Endothelial cell of umbilical vein (primary cell): ENCODE results near the gene NBPF19. TPM values are rescaled to one million over a fixed set of nuclear protein-coding genes. Genes with fewer than 3 reads are reported as not detected.
"Not testable (repeated sequence)": the region's sequence is repeated elsewhere in the genome, so short reads cannot be mapped to it uniquely, and the experiment has no call there.

Source experiments
- Bru-seq: library from RNA; stranded (reverse); fragments of 400-500 nt; gene quantifications from one replicate; lab custom pipeline; 2021; lab: Mats Ljungman, UMichigan
- BruChase-seq, 2 experiments: library from RNA; stranded (reverse); fragments of 400-500 nt; gene quantifications; one replicate each; lab custom pipeline; 2021; lab: Mats Ljungman, UMichigan
- BruUV-seq: library from RNA; stranded (reverse); fragments of 400-500 nt; replicated peaks from 2 replicates; lab custom pipeline; 2021; lab: Mats Ljungman, UMichigan
- CTCF ChIA-PET: fragments of 300-600, 350-600 bp; sonication (Branson Sonifier 250); formaldehyde crosslinking; loops from one replicate; lab custom pipeline; 2021; ENCODE audit warnings: antibody characterized with exemption, inconsistent platforms; lab: Charles Lee
- POLR2A ChIA-PET: fragments of 300-600, 350-600 bp; sonication (Branson Sonifier 250); formaldehyde crosslinking; loops from one replicate; lab custom pipeline; 2021; ENCODE audit warnings: antibody characterized with exemption, inconsistent platforms; lab: Charles Lee
- DNase-seq: peaks from one replicate; pipeline ENCODE4 v3.0.0-alpha.2; 2011; ENCODE audit warnings: low read depth, low spot score
- FAIRE-seq: peaks from 2 replicates; lab custom pipeline; 2011; peaks lifted over from hg19 to GRCh38; lab: Jason Lieb, UNC
- H2AFZ ChIP-seq: 2 replicates; pipeline ENCODE4 v1.6.0; 2012; ENCODE audit warnings: low read depth, low read length, control low read depth, inconsistent platforms
- H3K27ac ChIP-seq: 2 replicates; pipeline ENCODE4 v1.5.1; 2011; ENCODE audit warnings: low read depth, mild to moderate bottlenecking, control low read depth, low read length, moderate library complexity; ENCODE audit not compliant: insufficient read depth
- H3K27me3 ChIP-seq, 2 experiments: 2 replicates each; pipeline versions ENCODE4 v1.6.0 to v1.6.1; 2011; ENCODE audit warnings: low read length in 2 of 2, mixed read lengths in 1 of 2; ENCODE audit not compliant: control insufficient read depth in 2 of 2, insufficient read depth in 2 of 2
- H3K36me3 ChIP-seq, 2 experiments: 2 replicates in 1 of 2; 3 replicates in 1 of 2; pipeline ENCODE4 v1.5.1; 2011; ENCODE audit warnings: low read length in 2 of 2, mild to moderate bottlenecking in 1 of 2, moderate library complexity in 1 of 2; ENCODE audit not compliant: control insufficient read depth in 2 of 2, insufficient read depth in 2 of 2; ENCODE audit errors: extremely low read depth in 1 of 2
- H3K4me1 ChIP-seq: 3 replicates; pipeline ENCODE4 v1.5.1; 2011; ENCODE audit warnings: mild to moderate bottlenecking, low read length; ENCODE audit not compliant: control insufficient read depth, insufficient read depth; ENCODE audit errors: extremely low read depth
- H3K4me2 ChIP-seq: 2 replicates; pipeline ENCODE4 v1.6.1; 2011; ENCODE audit warnings: low read length, control low read depth, mixed read lengths; ENCODE audit not compliant: insufficient read depth
- H3K4me3 ChIP-seq, 3 experiments: fragments of 200-600 bp in 1 of 3; sonication (generic), shearing (Covaris generic) in 1 of 3; replicated peaks in 1 of 3; 2 replicates each; pipeline ENCODE4 v1.5.1; 2011 to 2016; ENCODE audit warnings: control low read depth in 3 of 3, low read length in 3 of 3, mild to moderate bottlenecking in 2 of 3, inconsistent platforms in 1 of 3, low read depth in 1 of 3, moderate library complexity in 1 of 3; ENCODE audit not compliant: insufficient read depth in 1 of 3
- H3K79me2 ChIP-seq: 2 replicates; pipeline ENCODE4 v1.6.0; 2012; ENCODE audit warnings: low read length, inconsistent platforms; ENCODE audit not compliant: control insufficient read depth, insufficient read depth
- H3K9ac ChIP-seq: replicated peaks from 2 replicates; pipeline ENCODE3; 2011; ENCODE audit warnings: low read length, control low read depth; ENCODE audit not compliant: insufficient read depth; ENCODE audit errors: extremely low read depth
- H3K9me1 ChIP-seq: replicated peaks from 3 replicates; pipeline ENCODE4 v1.6.0; 2011; ENCODE audit warnings: mild to moderate bottlenecking, low read length; ENCODE audit not compliant: control insufficient read depth, insufficient read depth; ENCODE audit errors: extremely low read depth
- H3K9me3 ChIP-seq: replicated peaks from 2 replicates; pipeline ENCODE4 v1.5.1; 2012; ENCODE audit warnings: low read length, inconsistent platforms; ENCODE audit not compliant: control insufficient read depth, insufficient read depth
- H4K20me1 ChIP-seq: replicated peaks from 2 replicates; pipeline ENCODE3; 2011; ENCODE audit warnings: mild to moderate bottlenecking, low read length; ENCODE audit not compliant: control insufficient read depth, insufficient read depth; ENCODE audit errors: extremely low read depth
- dilution Hi-C: fragments of 300-500 bp; cut with MboI; formaldehyde crosslinking; loops from one replicate; pipeline ENCODE4 v1.15.0; 2019; ENCODE audit warnings: low sequenced_read_pairs; ENCODE audit not compliant: extremely low pct_ligation_motif_present
- intact Hi-C: fragments of 100-400 bp; cut with micrococcal nuclease; formaldehyde crosslinking; loops from one replicate; pipeline ENCODE4 v1.10.0; 2022
- long read RNA-seq: library from polyadenylated mRNA; stranded (forward); transcript quantifications from one replicate; pipeline ENCODE4 v2.0.0, GENCODE V29; 2021
- polyA minus RNA-seq, 3 experiments: library from RNA; depleted of rRNA, polyadenylated mRNA; stranded (reverse); fragments of >200 nt; gene quantifications; 1 replicate in 1 of 3; 2 replicates in 2 of 3; pipeline ENCODE4 v1.2.3, GENCODE V29; 2011
- polyA plus RNA-seq, 4 experiments: library from polyadenylated mRNA; depleted of rRNA in 3 of 4; stranded (reverse) in 3 of 4; unstranded in 1 of 4; fragments of >200 nt; gene quantifications; 2 replicates each; pipeline versions ENCODE4 v1.2.1 to v1.2.3, GENCODE V29; 2011 to 2012; ENCODE audit warnings: missing spikeins in 1 of 4
- total RNA-seq: library from RNA; stranded (reverse); gene quantifications from 2 replicates; pipeline ENCODE4 v1.2.3, GENCODE V29; 2021

The NBPF19 gene, protein sequence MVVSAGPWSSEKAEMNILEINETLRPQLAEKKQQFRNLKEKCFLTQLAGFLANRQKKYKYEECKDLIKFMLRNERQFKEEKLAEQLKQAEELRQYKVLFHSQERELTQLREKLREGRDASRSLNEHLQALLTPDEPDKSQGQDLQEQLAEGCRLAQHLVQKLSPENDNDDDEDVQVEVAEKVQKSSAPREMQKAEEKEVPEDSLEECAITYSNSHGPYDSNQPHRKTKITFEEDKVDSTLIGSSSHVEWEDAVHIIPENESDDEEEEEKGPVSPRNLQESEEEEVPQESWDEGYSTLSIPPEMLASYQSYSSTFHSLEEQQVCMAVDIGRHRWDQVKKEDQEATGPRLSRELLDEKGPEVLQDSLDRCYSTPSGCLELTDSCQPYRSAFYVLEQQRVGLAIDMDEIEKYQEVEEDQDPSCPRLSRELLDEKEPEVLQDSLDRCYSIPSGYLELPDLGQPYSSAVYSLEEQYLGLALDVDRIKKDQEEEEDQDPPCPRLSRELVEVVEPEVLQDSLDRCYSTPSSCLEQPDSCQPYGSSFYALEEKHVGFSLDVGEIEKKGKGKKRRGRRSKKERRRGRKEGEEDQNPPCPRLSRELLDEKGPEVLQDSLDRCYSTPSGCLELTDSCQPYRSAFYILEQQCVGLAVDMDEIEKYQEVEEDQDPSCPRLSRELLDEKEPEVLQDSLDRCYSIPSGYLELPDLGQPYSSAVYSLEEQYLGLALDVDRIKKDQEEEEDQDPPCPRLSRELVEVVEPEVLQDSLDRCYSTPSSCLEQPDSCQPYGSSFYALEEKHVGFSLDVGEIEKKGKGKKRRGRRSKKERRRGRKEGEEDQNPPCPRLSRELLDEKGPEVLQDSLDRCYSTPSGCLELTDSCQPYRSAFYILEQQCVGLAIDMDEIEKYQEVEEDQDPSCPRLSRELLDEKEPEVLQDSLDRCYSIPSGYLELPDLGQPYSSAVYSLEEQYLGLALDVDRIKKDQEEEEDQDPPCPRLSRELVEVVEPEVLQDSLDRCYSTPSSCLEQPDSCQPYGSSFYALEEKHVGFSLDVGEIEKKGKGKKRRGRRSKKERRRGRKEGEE (N-terminal part only)
- total RNA-seq (4.7 and 7.7 TPM in 2 replicates), polyA plus RNA-seq (3.0 TPM in 2 replicates), polyA minus RNA-seq (7.5 and 10.1 TPM in 2 replicates), Bru-seq, nascent RNA (percentile 48 among the genes with signal in this experiment), BruChase-seq, experiment 1, labeled RNA remaining after a 6-hour chase (percentile 30 among the genes with signal in this experiment), BruChase-seq, experiment 2, labeled RNA remaining after a 2-hour chase (percentile 40 among the genes with signal in this experiment)
- 1.7 and 2.2 TPM in 2 replicates for polyA plus RNA-seq (2011; cell fraction: cytosol; rRNA removed)
- 11.9 and 13.5 TPM in 2 replicates for polyA plus RNA-seq (2011; cell fraction: nucleus; rRNA removed)
- polyA plus RNA-seq (2012) = 2.4 and 2.9 TPM in 2 replicates
- polyA minus RNA-seq (2011; cell fraction: cytosol; rRNA and poly(A)+ RNA removed) = 4.1 TPM
- 19.3 and 27.8 TPM in 2 replicates for polyA minus RNA-seq (2011; cell fraction: nucleus; rRNA and poly(A)+ RNA removed)
- long read RNA-seq, partial matches to known transcripts = 1 of 3 reads
- long read RNA-seq, other reads (novel, unspliced or antisense) = 2 of 3 reads

DNA sequence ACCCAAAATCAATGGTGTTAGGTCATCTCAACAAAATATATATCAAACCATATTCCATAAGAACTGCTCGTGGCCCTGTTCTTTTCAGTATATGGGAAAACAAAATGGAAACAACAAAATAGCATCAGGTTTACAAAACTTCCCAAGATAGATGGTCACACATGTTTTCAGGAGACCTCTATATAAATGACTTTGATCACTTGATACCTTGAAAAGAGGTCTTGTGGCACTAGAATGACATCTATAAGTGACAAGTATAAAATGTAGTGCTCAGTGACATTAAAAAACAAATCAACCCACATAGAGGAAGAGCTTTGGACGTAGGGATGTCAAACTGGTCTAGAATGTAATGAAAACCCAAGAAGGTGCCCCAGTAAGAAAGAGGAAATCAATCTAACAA, at the start of gene NBPF19:
Gene NBPF19, plus strand, starts transcription at position 301 of the 400 bp plus-strand sequence. CDS start 888 bp downstream, outside the sequence.
- dilution Hi-C loops, H3K9ac ChIP-seq, H3K4me1 ChIP-seq, H4K20me1 ChIP-seq, H3K9me1 ChIP-seq, DNase-seq, H3K9me3 ChIP-seq, FAIRE-seq, H3K4me3 ChIP-seq, H3K79me2 ChIP-seq, POLR2A ChIA-PET, H3K27me3 ChIP-seq, H3K36me3 ChIP-seq, BruUV-seq, H2AFZ ChIP-seq, H3K27ac ChIP-seq, intact Hi-C loops, H3K4me2 ChIP-seq, CTCF ChIA-PET: not testable (repeated sequence)

DNA sequence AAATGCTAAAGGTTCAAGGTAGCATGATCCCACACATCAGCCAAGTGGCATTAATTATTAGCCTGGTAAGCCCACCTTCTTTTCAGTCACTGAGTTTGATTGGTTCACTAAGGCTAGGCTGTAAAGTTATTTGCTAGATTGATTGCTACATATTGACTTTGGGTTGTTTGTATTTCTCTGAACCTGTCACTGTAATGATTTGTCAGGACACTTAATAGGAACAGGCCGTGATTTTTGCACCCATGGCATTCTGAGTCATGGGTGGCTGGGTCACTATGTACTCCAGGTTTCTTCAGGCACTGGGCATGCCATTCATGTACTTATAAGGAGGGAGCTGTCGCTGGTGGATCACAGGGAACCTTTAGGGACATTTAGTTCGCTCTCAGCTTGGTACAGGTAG, 46.5 kb upstream of the NBPF19 start:
- H3K4me2 ChIP-seq, CTCF ChIA-PET, dilution Hi-C loops, H3K9me3 ChIP-seq, H3K79me2 ChIP-seq, H2AFZ ChIP-seq, H3K4me3 ChIP-seq, FAIRE-seq, H4K20me1 ChIP-seq, H3K27ac ChIP-seq, H3K4me1 ChIP-seq, BruUV-seq, POLR2A ChIA-PET, intact Hi-C loops, H3K27me3 ChIP-seq, H3K36me3 ChIP-seq, H3K9me1 ChIP-seq, H3K9ac ChIP-seq, DNase-seq: not testable (repeated sequence)

DNA sequence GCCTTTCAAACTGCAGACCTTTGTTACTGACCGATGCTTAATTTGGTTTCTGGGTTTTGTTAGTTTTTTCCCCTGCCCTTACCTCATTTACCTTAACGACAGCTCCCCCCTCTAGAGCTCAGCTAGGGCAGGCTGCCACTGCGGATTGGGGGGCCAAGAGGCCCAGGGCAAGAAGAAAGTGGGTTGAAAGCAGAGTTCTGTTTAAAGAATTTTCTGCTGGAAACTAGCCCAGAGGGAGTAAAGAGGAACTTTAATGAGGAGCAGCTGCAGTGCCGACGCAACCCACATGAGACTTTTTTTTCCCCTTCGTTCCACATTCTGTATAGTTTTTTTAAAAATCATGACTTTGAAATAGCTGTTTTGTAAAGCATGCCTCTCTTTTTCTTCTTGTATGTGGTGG, 29.4 kb upstream of the NBPF19 start:
- H3K9me3 ChIP-seq, H3K9me1 ChIP-seq, H3K9ac ChIP-seq, H3K36me3 ChIP-seq, intact Hi-C loops, H3K79me2 ChIP-seq, H4K20me1 ChIP-seq, H3K27me3 ChIP-seq, BruUV-seq, H3K4me1 ChIP-seq, dilution Hi-C loops, H3K27ac ChIP-seq, FAIRE-seq, H2AFZ ChIP-seq, POLR2A ChIA-PET, H3K4me2 ChIP-seq, H3K4me3 ChIP-seq: not testable (repeated sequence)
- CTCF ChIA-PET = interaction anchor here (0.6 kb wide), 1 partner anchor 1600 kb away, joined by 3 read pairs; no protein-coding TSS in a partner anchor
- peak; percentile 1 for DNase-seq
